ENCODE data around the gene VCP.

The VCP gene

DNA sequence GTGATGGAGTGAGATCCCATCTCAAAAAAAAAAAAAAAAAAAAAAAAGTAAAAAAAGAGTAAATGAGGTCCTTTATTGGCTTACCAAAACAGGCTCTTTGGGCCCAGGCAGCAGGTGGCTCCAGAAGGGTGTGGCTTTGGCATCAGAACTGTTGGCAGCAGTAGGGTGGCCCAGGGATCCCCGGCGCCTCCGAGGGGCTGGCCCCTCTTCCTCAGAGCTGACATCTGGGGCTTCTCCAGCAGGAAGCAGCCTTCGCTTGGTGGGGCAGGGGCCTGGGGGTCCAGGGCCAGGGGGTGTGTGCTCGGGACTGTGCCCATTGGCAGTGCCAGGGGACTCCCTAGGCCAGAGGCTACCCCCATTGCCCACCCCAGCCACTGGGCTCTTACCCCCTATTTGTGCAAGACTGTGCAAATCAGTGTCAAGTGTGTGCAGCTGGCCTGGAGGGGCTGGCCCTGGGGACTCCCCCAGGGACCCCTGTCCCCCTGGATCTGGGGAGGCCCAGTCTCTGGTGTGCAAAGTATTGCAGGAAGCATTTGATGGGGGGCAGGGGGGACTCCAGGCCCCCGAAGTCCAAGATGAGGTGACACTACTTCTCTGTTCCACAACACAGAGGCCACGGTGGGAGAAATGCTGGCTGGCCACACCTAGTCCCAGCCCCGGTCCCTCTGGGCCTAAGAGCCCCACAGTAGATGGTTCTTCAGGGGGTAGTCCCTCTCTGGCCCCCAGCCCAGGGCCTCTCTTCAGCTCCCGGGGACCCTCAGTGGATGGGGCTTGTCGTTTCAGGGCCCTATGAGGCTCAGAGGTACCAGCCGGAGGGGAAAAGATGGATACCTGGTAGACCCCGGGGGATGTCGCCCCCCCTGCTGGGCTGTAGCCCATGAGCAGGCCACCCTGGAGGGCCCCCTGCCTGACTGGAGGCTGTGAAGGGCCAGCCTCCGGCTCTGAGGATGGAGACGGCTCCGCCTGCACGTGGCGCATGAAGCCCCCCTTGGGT, 35.2 kb upstream of the VCP start:
- ATAC-seq: no peak
- H3K27ac Mint-ChIP-seq: no peak overlapping the region
- no peak overlapping the region for H3K4me3 Mint-ChIP-seq
- H3K9me3 Mint-ChIP-seq: no peaks in the 10 kb centered on the region
- peaks cover 37% of the 10 kb centered on the region for H3K4me1 Mint-ChIP-seq
- no peaks in the 10 kb centered on the region for H3K27me3 Mint-ChIP-seq
- peaks cover 16% of the 10 kb centered on the region for H3K36me3 Mint-ChIP-seq

DNA sequence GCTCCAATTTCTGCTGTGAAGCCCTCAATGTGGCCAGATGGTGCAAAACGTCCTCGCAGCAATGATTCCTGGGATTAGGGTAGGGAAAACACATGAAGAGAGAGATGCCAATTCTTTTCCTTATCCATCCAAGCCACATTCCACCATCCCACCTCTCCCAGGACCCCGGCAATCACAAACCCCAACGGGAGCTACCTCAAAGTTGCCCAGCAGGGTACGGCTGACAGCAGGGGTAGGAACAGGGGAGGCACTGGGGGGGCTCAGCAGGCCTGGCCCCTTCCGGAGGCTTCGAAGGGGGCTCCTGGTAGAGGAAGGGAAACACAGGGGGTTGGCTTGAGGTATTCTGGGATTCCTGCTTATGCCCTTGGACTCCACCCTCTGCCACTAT, 33.9 kb upstream of the VCP start:
- no peaks in the 10 kb centered on the region for H3K9me3 Mint-ChIP-seq
- no peak overlapping the region for H3K27ac Mint-ChIP-seq
- peaks cover 17% of the 10 kb centered on the region for H3K36me3 Mint-ChIP-seq
- H3K4me3 Mint-ChIP-seq: no peak overlapping the region
- no peaks in the 10 kb centered on the region for H3K27me3 Mint-ChIP-seq
- no peak for ATAC-seq
- peaks cover 39% of the 10 kb centered on the region for H3K4me1 Mint-ChIP-seq

DNA sequence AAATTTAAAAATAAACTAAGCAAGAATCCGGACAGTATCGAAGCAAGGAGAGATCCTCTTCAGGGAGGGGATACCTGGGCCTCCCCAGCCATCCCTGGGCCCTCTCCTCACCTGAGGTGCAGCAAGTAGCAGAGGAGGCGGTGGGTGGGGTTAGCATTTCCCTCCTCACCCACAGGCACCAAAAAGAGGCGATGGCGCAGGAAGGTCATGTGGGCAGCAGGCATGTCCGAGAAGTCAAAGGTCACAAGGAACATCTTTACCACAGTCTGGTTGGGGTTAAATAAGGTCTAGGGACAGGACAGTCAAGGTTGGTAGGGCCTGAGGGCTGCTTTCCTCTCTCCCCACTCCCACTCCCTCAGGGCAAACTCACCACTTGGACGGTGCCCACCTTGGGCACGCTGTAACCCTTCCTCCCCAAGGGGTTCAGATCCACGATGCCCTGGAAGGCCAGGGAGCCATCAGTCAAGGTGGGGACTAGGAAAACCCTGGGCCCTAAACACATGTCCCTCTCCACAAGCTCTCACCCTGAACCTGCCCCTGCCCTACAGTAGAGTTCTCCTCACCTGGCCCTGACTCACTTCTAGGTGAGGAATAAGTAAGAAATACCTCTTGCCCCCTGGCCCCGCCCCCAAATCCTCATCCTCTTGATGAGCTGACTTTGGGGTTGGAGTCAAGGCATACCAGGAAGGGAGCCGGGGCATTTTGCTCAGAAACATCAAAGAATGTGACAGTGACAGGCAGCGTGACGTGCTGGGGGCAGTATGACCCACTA, 33.3 kb upstream of the VCP start:
- no peak overlapping the region for H3K27ac Mint-ChIP-seq
- H3K9me3 Mint-ChIP-seq: no peaks in the 10 kb centered on the region
- no peak overlapping the region for H3K4me3 Mint-ChIP-seq
- peaks cover 23% of the 10 kb centered on the region for H3K36me3 Mint-ChIP-seq
- no peak for ATAC-seq
- no peaks in the 10 kb centered on the region for H3K27me3 Mint-ChIP-seq
- H3K4me1 Mint-ChIP-seq: peaks cover 39% of the 10 kb centered on the region

DNA sequence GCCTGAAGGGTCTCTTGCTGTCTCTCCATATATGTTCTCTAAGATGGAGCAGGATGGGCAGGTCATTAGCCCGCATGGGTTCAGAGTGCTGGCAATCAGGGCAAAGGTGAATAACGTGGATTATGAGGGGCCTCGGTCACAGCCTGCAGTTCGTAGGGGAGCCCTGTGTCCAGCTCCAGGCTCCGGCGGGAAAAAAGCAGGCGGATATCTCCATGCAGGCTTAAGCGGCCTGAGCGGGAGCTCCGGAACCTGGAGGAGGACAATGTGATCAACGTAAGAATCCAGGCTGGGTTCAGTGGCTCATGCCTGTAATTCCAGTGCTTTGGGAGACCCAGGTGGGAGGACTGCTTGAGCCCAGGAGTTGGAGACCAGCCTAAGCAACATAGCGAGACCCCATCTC, 32.7 kb upstream of the VCP start:
- H3K4me1 Mint-ChIP-seq: peaks cover 39% of the 10 kb centered on the region
- no peaks in the 10 kb centered on the region for H3K9me3 Mint-ChIP-seq
- H3K4me3 Mint-ChIP-seq: no peak overlapping the region
- no peaks in the 10 kb centered on the region for H3K27me3 Mint-ChIP-seq
- H3K36me3 Mint-ChIP-seq: peaks cover 28% of the 10 kb centered on the region
- no peak for ATAC-seq
- no peak overlapping the region for H3K27ac Mint-ChIP-seq

GRCh38 chr9:35104586-35104985, 32.2 kb upstream of the VCP start:
- H3K27me3 Mint-ChIP-seq: no peaks in the 10 kb centered on the region
- H3K4me1 Mint-ChIP-seq: peaks cover 38% of the 10 kb centered on the region
- no peaks in the 10 kb centered on the region for H3K9me3 Mint-ChIP-seq
- H3K4me3 Mint-ChIP-seq: no peak overlapping the region
- no peak for ATAC-seq
- peaks cover 34% of the 10 kb centered on the region for H3K36me3 Mint-ChIP-seq
- H3K27ac Mint-ChIP-seq: peak overlapping the region; percentile 91

- Mint-ChIP-seq H3K4me1 (peaks cover 35% of the 10 kb centered on the region), H3K36me3 (peaks cover 42% of the 10 kb centered on the region), H3K27me3 (no peaks in the 10 kb centered on the region), H3K27ac (peak overlapping the region; percentile 91), H3K9me3 (no peaks in the 10 kb centered on the region), H3K4me3 (peak overlapping the region; percentile 82)
- no peak for ATAC-seq
These were observed 31.3 kb upstream of the VCP start for GRCh38 chr9:35103660-35104191.

GRCh38 chr9:35102769-35103659, 30.6 kb upstream of the VCP start, which contains the start of gene STOML2:
STOML2 (minus strand) TSS chr9:35103131; CDS start chr9:35103094, 37 bp downstream.
- H3K27me3 Mint-ChIP-seq: no peaks in the 10 kb centered on the region
- H3K36me3 Mint-ChIP-seq: peaks cover 44% of the 10 kb centered on the region
- ATAC-seq: peak; percentile 99
- peak within 1 kb of the TSS; percentile 82 for H3K4me3 Mint-ChIP-seq
- H3K9me3 Mint-ChIP-seq: no peaks in the 10 kb centered on the region
- peak within 1 kb of the TSS; percentile 91 for H3K27ac Mint-ChIP-seq
- peaks cover 36% of the 10 kb centered on the region for H3K4me1 Mint-ChIP-seq

DNA sequence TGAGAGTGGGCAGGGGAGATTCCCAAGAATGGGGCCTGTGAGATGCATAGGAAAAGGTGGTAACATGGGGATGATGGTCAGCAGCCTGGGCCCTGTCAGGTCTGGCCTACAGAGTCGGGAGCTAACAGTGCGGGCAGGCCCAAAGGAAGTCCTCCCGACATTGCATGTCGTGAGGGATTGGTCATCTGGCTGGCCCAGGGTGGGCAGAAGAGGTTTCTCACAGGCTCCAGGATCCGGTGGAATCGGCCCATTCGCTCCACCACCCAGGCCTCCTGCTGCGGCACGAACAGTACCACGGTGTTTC, 30.0 kb upstream of the VCP start:
- ATAC-seq: no peak
- H3K4me3 Mint-ChIP-seq: peak overlapping the region; percentile 82

GRCh38 chr9:35097573-35097972, 25.1 kb upstream of the VCP start:
- no peak for ATAC-seq
- no peaks in the 10 kb centered on the region for H3K9me3 Mint-ChIP-seq
- H3K4me3 Mint-ChIP-seq: no peak overlapping the region
- peaks cover 65% of the 10 kb centered on the region for H3K4me1 Mint-ChIP-seq
- peaks cover 44% of the 10 kb centered on the region for H3K36me3 Mint-ChIP-seq
- no peak overlapping the region for H3K27ac Mint-ChIP-seq
- no peaks in the 10 kb centered on the region for H3K27me3 Mint-ChIP-seq

More for the DNA sequence above, 30.0 kb upstream of the VCP start:
- no peaks in the 10 kb centered on the region for H3K27me3 Mint-ChIP-seq
- H3K4me1 Mint-ChIP-seq: peaks cover 42% of the 10 kb centered on the region
- H3K27ac Mint-ChIP-seq: peak overlapping the region; percentile 91
- peaks cover 44% of the 10 kb centered on the region for H3K36me3 Mint-ChIP-seq
- no peaks in the 10 kb centered on the region for H3K9me3 Mint-ChIP-seq

DNA sequence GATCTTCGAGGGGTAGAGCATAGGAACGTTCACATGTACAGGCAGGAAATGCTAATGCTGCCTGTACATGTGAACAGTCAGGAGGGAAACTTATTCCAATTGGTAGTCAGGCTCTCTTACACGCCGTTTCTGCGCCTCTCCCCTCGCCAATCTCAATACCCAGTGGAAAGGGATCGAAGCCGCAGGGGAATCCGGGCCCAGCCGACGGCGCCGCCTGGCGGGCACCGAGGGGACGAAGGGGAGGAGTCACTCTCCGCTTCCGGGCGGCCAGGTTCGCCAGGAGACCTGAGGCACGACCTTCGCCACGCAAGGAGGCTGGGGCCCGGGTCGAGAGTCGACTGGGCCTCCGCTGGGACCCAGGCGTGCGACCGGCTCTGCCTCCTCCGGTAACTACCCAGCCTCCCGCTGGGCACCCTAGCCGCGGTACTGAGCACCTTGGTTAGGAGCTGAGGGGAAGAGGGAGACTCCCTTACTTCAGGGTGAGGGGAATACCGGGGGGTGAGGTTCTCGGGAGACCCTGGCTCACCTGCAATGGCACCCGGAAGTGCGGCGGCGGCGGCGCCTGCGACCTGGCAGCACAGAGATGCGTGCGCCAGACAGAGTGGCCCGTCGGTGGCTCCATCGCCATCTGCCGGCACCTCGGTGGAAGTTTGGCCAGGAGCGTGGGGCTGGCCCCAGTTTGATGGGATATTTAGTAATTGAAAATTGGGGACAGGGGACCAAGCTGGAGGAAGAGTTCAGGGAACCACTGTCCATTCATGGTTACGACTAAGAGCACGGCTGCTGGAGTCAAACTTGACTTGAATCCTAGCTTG, 23.8 kb upstream of the VCP start, which contains the start of gene PIGO:
Gene PIGO, minus strand, starts transcription at position 557 of the 815 bp plus-strand sequence. CDS start 1,026 bp downstream, outside the sequence.
- peak within 1 kb of the TSS; percentile 89 for H3K4me3 Mint-ChIP-seq
- peak within 1 kb of the TSS; percentile 97 for H3K27ac Mint-ChIP-seq
- peaks cover 52% of the 10 kb centered on the region for H3K36me3 Mint-ChIP-seq
- peaks cover 52% of the 10 kb centered on the region for H3K4me1 Mint-ChIP-seq
- peak; percentile 96 for ATAC-seq
- H3K9me3 Mint-ChIP-seq: no peaks in the 10 kb centered on the region
- H3K27me3 Mint-ChIP-seq: no peaks in the 10 kb centered on the region

GRCh38 chr9:35091536-35091935, 19.1 kb upstream of the VCP start:
- Mint-ChIP-seq H3K4me3 (no peak overlapping the region), H3K36me3 (peaks cover 56% of the 10 kb centered on the region), H3K4me1 (peaks cover 26% of the 10 kb centered on the region), H3K27me3 (no peaks in the 10 kb centered on the region), H3K9me3 (no peaks in the 10 kb centered on the region), H3K27ac (no peak overlapping the region)
- ATAC-seq: no peak

GRCh38 chr9:35089434-35089833, 17.0 kb upstream of the VCP start:
- H3K27me3 Mint-ChIP-seq: no peaks in the 10 kb centered on the region
- H3K27ac Mint-ChIP-seq: no peak overlapping the region
- peaks cover 56% of the 10 kb centered on the region for H3K36me3 Mint-ChIP-seq
- H3K4me1 Mint-ChIP-seq: peaks cover 6% of the 10 kb centered on the region
- no peak for ATAC-seq
- H3K9me3 Mint-ChIP-seq: no peaks in the 10 kb centered on the region
- no peak overlapping the region for H3K4me3 Mint-ChIP-seq

DNA sequence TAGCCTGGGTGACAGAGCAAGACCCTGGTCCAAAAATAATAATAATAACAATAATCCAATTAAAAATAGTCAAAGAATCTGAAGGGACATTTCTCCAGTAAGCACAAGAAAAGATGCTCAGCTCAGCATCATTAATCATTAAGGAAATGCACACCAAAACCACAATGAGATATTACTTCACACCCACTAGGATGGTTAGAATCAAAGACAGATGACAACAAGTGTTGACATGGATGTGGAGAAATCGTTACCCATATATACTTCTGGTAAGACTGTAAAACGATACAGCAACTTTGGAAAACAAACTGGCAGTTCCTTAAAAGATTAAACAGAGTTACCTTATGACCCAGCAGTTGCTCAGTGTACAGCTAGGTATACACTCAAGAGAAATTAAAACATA, 12.7 kb upstream of the VCP start:
- Mint-ChIP-seq H3K27ac (no peak overlapping the region), H3K27me3 (no peaks in the 10 kb centered on the region), H3K4me1 (peaks cover 4% of the 10 kb centered on the region), H3K9me3 (no peaks in the 10 kb centered on the region), H3K36me3 (peaks cover 25% of the 10 kb centered on the region), H3K4me3 (no peak overlapping the region)
- ATAC-seq: no peak
